SK-N-DZ (cell line): ENCODE data around the gene SEC24D. TPM values are rescaled to one million over a fixed set of nuclear protein-coding genes. Genes with fewer than 3 reads are reported as not detected.
"Not testable (repeated sequence)": the region's sequence is repeated elsewhere in the genome, so short reads cannot be mapped to it uniquely, and the experiment has no call there.

Source experiments
- DNase-seq: peaks from one replicate; pipeline ENCODE4 v3.0.0-alpha.2; 2015; ENCODE audit warnings: low spot score
- polyA plus RNA-seq, 2 experiments: library from polyadenylated mRNA; depleted of rRNA; stranded (reverse); fragments of >200 nt; gene quantifications; 2 replicates each; pipeline ENCODE4 v1.2.3, GENCODE V29; 2014

SEC24D gene
- polyA plus RNA-seq (2014; cell fraction: cytosol; rRNA removed): 18.2 and 20.5 TPM in 2 replicates
- polyA plus RNA-seq (2014; cell fraction: nucleus; rRNA removed): 8.2 and 9.9 TPM in 2 replicates

- DNase-seq: peak; percentile 82
These were observed at the start of gene SEC24D for GRCh38 chr4:118835571-118836300. SEC24D (minus strand) TSS chr4:118836126; CDS start chr4:118833696, 2,430 bp downstream.

- DNase-seq: no peak
These were observed 48.8 kb upstream of the SEC24D start for GRCh38 chr4:118884716-118885115.

- no peak for DNase-seq
These were observed 47.9 kb upstream of the SEC24D start for GRCh38 chr4:118883861-118884260.

DNA sequence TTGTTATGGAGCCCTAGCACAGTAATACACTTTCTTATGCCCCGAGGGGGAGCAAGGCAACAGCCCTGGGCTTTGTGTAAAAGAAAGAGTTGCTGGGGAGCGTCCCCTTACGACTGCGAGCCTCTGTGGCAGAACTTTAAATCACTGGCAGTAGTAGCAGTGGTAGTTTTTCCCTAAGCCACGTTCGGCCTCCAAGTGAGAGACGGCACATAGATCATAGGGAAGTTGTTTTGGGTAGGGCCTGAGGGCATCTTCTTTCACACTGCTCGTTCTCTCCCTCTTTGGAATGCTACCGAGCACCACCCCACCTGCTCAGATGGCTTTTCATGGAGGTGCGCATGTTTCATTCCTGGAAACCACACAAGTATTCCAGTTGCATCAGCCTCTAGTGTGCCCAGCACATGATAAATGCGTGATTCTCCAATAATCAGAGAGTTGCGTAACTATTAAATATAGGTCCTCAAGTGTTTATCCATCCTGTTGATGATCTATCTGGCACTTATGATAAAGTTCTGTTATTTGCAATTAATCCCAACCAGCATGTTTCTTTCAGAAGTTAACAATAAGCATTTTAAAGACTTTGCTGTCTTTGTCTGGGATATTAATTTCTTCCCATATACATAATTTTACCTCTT is 45.7 kb upstream of the SEC24D start:
- DNase-seq: no peak

- no peak for DNase-seq
These were observed 43.5 kb upstream of the SEC24D start for GRCh38 chr4:118879409-118879808.

GRCh38 chr4:118878507-118878906 is 42.6 kb upstream of the SEC24D start:
- DNase-seq: not testable (repeated sequence)

DNA sequence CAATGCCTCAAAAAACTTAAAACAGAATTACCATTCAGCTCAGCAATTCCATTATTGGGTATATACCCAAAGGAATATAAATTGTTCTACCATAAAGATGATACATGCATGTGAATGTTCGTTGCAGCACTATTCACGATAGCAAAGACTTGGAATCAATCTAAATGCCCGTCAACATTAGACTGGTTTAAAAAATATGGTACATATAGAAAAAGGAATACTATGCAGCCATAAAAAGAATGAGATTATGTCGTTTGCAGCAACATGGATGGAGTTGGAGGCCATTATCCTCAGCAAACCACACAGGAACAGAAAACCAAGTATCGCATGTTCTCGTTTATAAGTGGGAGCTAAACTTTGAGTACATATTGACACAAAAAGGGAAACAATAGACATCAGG is 41.9 kb upstream of the SEC24D start:
- no peak for DNase-seq

DNA sequence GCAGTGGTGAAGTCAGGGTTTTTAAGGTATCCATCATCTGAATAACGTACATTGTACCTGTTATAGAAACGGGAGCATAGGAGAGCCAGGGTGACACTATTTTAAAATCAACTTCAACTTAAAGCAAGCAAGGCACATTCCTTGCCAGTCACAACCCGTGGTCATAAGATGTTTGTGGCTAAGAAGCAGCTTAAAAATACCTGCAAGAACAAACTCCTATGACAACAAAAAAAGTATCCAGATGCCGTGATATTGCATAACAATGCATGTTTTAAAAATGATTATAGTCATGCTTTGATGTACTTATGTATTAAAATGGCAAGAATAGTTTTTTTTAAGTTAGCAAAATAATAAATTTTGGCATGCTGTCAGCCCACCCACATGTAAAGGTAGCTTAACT is 36.3 kb upstream of the SEC24D start:
- no peak for DNase-seq

GRCh38 chr4:118869808-118870342 is 33.9 kb upstream of the SEC24D start:
- DNase-seq: no peak

GRCh38 chr4:118867311-118868067 is 31.6 kb upstream of the SEC24D start:
- DNase-seq: no peak

- DNase-seq: no peak
These were observed 30.5 kb upstream of the SEC24D start for GRCh38 chr4:118866442-118866841.

DNA sequence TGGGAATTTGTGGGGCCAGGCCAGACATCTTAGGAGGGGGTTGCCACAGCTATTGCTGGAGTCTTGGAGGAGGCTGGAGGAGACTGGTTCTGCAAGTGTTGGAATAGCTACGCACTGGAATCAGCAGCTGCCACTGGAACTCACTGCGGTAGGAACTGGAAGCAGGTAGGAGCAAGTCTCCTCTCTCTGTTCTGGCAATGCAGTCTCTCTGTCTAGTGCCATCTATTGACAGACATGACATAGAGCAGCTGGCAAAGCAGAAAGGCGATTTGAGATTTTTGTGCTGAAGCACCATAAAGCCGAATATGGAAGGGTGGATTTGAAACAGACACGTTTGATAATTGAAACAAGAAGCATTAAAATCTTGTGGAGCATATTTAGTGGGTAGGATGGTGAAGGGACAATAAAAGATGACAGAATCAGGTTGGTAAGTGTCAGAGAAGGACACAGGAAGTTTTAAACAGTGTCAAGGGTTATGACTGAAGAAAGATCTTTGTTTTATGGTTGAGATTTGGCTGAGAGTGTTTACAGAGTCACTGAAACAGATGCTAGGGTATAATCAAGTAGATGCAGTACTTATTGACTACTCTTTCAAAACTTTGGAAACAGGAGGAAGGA is 29.3 kb upstream of the SEC24D start:
- DNase-seq: peak; percentile 71

GRCh38 chr4:118858779-118859178 is 22.9 kb upstream of the SEC24D start:
- no peak for DNase-seq

DNA sequence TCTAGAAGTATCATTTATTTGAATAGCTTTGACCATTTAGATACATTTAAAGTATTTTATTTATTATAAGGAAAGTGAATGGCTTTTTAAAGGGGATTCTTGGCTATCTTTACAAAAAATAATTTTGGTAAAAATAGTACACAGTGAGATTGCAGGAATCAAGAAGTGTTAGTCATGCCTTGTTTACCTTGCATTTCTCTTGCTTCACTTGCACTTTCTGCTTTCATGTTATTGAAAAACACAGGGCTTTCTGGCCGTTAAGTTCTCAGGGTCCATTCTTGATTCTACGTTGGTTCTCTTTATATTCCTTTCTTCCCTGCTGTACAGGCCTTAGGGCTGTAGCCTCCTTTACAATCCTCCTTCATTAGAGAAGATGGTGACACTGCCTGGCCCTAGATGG is 21.8 kb upstream of the SEC24D start:
- DNase-seq: no peak

GRCh38 chr4:118850488-118851173 is 14.7 kb upstream of the SEC24D start:
- DNase-seq: no peak

DNA sequence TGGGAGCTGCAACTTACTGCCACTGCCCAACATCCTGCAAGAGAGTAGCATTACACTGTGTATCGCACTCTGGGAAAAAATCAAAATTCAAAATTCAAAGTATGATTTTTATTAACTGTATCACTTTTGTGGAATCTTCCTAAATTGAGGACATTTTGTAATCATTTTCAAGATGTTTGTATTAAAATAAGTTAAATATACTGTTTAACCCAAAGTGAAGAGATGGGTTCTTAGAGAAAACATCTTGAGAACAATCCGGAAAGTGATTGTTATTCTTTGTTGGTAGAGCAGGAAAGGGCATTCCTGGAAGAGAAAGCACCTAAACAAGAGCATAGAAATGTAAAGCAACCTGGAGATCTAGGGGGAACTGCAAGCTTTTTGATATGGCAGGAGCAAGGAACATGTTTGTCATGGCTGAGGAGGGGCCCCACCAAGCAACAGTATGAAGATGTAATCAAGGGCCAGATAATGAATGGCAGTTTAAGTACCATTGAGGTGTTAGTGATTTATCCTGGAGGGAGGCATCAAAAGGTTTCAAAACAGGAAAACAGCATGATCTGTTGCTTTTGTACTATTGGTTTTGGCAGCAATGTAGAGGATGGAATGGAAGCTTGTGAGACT is 14.1 kb upstream of the SEC24D start:
- DNase-seq: no peak

DNA sequence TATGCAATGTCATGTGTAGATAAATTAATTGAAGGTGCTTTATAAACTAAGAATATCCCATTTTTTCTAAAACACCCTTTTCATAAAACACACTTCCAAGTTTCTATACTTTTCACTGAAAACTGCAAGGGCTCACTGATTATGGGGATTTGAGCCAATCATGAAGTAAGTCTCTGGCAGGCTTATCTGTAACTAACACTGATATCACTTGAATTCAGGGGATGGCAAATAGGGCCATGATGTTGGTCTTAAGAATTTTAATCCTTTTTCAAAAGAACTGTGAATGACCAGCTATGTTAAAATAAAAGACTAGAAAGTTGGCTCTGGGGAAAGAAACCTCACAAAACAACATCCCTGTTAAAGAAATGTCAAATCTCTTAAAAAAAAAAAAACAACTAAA is 13.0 kb upstream of the SEC24D start:
- DNase-seq: no peak

- no peak for DNase-seq
These were observed 12.3 kb upstream of the SEC24D start for GRCh38 chr4:118848242-118848641.

GRCh38 chr4:118846979-118847378 is 11.1 kb upstream of the SEC24D start:
- DNase-seq: no peak

- no peak for DNase-seq
These were observed 9.7 kb upstream of the SEC24D start for GRCh38 chr4:118845552-118846050.
